ENCODE data around the gene SKOR1. TPM values are rescaled to one million over a fixed set of nuclear protein-coding genes. Genes with fewer than 3 reads are reported as not detected.

The SKOR1 gene
- total RNA-seq, 1 experiment from 2014 or later: 0.13 TPM

GRCh38 chr15:67857220-67857619 is 31.9 kb downstream of the SKOR1 start:
- Histone ChIP-seq H3K79me2 (ENCODE audit: insufficient read depth, low read length) (no peaks in the 10 kb centered on the region), H3K18ac (ENCODE audit: insufficient read length, low read depth, low read length) (no peak overlapping the region), H3K27me3 (ENCODE audit: insufficient read depth, low read length) (no peaks in the 10 kb centered on the region), H3K4ac (ENCODE audit: low read depth, low read length) (no peak overlapping the region), H3K4me1 (ENCODE audit: insufficient read depth, low read length) (peaks cover 3% of the 10 kb centered on the region; the same call in 1 of the 2 replicates), H3K27ac (ENCODE audit: insufficient read length, low read depth, low read length) (no peak overlapping the region), H2BK15ac (ENCODE audit: low read depth, low read length) (no peak overlapping the region), H4K91ac (ENCODE audit: insufficient read length, low read depth, low read length) (no peak overlapping the region), H4K5ac (ENCODE audit: insufficient read length, low read depth, low read length) (no peak overlapping the region), H3K14ac (ENCODE audit: insufficient read depth, low read length) (no peak overlapping the region), H3K23me2 (ENCODE audit: insufficient read length, low read depth, low read length, poor library complexity, severe bottlenecking) (no peaks in the 10 kb centered on the region), H3K9me3 (ENCODE audit: control insufficient read depth, low read depth, low read length) (no peaks in the 10 kb centered on the region), H2AFZ (ENCODE audit: low read length) (no peak overlapping the region), H3K56ac (ENCODE audit: insufficient read length, low read depth, low read length) (no peak overlapping the region), H3K4me2 (ENCODE audit: insufficient read depth, insufficient read length, low read length) (no peak overlapping the region), H3K9ac (ENCODE audit: extremely low read depth, insufficient read length, low read length) (no peak overlapping the region), H2BK5ac (ENCODE audit: insufficient read length, low read length) (no peak overlapping the region), H2BK12ac (ENCODE audit: insufficient read length, low read depth, low read length) (no peak overlapping the region), H3K23ac (ENCODE audit: insufficient read length, low read depth, low read length) (no peak overlapping the region), H3T11ph (ENCODE audit: low read length) (no peak overlapping the region), H2AK5ac (ENCODE audit: insufficient read length, low read length) (no peak overlapping the region), H4K8ac (replicated peaks; ENCODE audit: insufficient read length, low read depth, low read length) (no peak overlapping the region), H3K79me1 (ENCODE audit: insufficient read depth, low read depth, low read length, poor library complexity, severe bottlenecking) (no peaks in the 10 kb centered on the region), H2BK120ac (ENCODE audit: low read depth, low read length, poor library complexity, severe bottlenecking) (no peak overlapping the region), H4K20me1 (ENCODE audit: control insufficient read depth, insufficient read depth, insufficient read length) (no peaks in the 10 kb centered on the region), H2BK20ac (ENCODE audit: low read depth, low read length, poor library complexity, severe bottlenecking) (no peak overlapping the region)
- peaks cover 4% of the 10 kb centered on the region for H3K27me3 Mint-ChIP-seq (ENCODE audit: low read depth)
- no peaks in the 10 kb centered on the region; a peak in 1 of 5 replicates for H3K9me3 Mint-ChIP-seq
- WGBS (ENCODE audit: extremely low coverage, insufficient read length, low lambda C conversion rate): no CpG with 5 or more reads among the region's 3 CpGs
- no peak overlapping the region for H3K4me3 Mint-ChIP-seq
- no peak for TF ChIP-seq CTCF (conservative IDR thresholded peaks at IDR 0.05)
- H3K27ac Mint-ChIP-seq: no peak overlapping the region
- H3K4me1 Mint-ChIP-seq: peaks cover 39 to 47% of the 10 kb centered on the region in 2 experiments
- no peaks in the 10 kb centered on the region for H3K36me3 Mint-ChIP-seq (ENCODE audit: insufficient read depth in 1 of 3, low read depth in 3 of 3)
- no peak for DNase-seq
